ENCODE results near the gene HGF. TPM values are rescaled to one million over a fixed set of nuclear protein-coding genes. Genes with fewer than 3 reads are reported as not detected.

Gene HGF
- total RNA-seq, 4 donors from 2014 or later = 5.0 to 13.4 (median 5.6) TPM

DNA sequence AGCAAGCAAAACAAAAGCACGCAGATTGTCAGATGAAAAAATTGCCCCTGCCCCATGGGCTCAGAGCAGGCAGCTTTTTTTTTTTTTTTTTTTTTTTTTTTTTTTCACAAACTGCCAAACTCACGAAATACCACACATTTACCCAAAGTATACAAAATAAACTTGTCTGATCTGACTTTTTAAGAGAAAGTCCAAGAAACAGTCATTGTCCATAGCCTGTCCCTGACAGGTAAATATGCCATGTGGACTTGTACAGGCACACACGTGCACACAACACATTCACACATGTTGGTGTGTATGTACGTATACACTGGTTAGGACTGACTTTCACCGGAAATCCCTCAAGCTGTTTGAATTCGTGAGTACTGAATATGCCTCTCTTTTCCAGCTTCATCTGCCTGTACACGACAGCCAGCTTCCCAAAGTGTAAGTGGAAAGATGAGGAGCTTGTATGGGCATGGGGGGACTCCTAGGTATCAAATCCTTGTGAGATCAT, 929 bp upstream of the HGF start:
- no peaks in the 10 kb centered on the region for H3K36me3 ChIP-seq
- H3K27ac ChIP-seq (replicated peaks in 1 of 4) = peak overlapping the region; percentile 69 to 79 (median 75)
- H3K27me3 ChIP-seq = no peaks in the 10 kb centered on the region
- H3K4me1 ChIP-seq = peaks cover 3 to 45% (median 37%) of the 10 kb centered on the region in 4 donors
- no peaks in the 10 kb centered on the region for H3K9me3 ChIP-seq
- TF ChIP-seq POLR2A (IDR thresholded peaks at IDR 0.05; ENCODE audit: low read depth) (no peak), EP300 (IDR thresholded peaks at IDR 0.05) (no peak), POLR2AphosphoS5 (IDR thresholded peaks at IDR 0.05) (no peak)
- TF ChIP-seq, protein P1, sequence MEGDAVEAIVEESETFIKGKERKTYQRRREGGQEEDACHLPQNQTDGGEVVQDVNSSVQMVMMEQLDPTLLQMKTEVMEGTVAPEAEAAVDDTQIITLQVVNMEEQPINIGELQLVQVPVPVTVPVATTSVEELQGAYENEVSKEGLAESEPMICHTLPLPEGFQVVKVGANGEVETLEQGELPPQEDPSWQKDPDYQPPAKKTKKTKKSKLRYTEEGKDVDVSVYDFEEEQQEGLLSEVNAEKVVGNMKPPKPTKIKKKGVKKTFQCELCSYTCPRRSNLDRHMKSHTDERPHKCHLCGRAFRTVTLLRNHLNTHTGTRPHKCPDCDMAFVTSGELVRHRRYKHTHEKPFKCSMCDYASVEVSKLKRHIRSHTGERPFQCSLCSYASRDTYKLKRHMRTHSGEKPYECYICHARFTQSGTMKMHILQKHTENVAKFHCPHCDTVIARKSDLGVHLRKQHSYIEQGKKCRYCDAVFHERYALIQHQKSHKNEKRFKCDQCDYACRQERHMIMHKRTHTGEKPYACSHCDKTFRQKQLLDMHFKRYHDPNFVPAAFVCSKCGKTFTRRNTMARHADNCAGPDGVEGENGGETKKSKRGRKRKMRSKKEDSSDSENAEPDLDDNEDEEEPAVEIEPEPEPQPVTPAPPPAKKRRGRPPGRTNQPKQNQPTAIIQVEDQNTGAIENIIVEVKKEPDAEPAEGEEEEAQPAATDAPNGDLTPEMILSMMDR (IDR thresholded peaks at IDR 0.05) = no peak
- intact Hi-C loops (cut with DNase I) = loop anchor here (10.0 kb wide), 1 partner anchor 266 kb away; no protein-coding TSS in a partner anchor
- H3K4me3 ChIP-seq = peak overlapping the region in 3 of 4 donors; percentile 42 to 52 (median 49)
- DNase-seq (ENCODE audit: extremely low spot score) = no peak
- 75% methylated on average over 7 of the region's 7 CpGs for WGBS

DNA sequence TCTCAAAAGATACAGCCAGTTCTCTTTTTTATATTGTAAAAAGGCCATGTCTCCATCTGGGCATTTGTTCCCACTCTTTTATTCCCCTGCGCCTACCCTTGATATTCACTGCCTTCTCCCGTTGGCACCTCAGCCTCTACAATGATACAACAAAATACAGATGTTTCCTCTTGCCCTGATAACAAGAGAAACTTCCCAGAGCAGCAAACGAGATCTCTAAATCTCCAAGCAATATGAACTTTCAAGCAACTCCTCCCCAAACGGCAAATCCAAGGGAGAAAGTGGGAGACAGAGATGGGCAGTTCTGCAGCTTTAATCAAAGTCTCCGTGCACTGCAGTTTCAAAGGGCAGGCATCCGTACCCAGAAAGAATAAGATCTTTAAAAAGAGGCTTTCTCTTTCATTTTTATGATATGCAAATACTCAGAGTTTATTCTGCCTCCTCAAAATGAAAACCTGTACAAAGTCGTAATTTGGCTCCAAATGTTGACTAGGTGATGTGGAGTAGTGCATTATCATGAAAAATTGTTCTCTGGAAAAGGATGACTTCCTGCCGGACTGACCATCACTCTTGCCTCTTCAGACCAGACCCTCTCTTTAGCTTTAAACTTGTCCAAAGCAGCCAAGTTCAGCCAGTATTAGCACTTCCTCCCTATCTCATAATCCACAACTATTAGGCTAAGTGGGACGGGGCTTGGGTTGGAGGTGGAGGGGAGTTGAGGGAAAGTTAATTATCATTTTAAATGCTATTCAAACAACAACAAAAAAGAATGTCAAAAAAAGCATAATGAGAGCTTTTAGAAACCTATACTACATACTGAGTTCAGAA, 682 bp downstream of the HGF start:
- intact Hi-C loops (cut with DNase I) = no loop called here
- WGBS = 14% methylated on average over 9 of the region's 9 CpGs

DNA sequence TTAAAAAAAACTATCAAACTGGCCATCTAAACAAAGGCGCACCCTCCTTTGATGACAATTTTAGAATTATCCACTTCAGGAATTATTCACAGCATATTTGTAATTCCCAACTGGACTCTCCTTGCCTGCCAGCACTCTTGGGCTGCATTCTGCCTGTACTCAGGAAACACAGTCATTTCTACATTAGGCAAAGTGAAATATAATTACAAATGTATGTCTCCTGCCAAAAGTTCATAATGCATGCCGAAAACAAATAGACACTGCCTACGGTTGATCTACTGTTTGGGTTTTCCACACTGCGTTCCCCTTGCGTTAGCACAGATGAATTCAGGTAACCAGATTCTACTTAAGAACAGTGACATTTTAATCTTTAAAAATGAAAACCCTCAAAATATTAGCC, 1.9 kb downstream of the HGF start:
- Histone ChIP-seq H3K4me1 (peaks cover 3 to 73% (median 53%) of the 10 kb centered on the region in 4 donors), H3K9me3 (no peaks in the 10 kb centered on the region), H3K27ac (replicated peaks in 1 of 4) (peak overlapping the region; percentile 69 to 79 (median 75)), H3K4me3 (peak overlapping the region; percentile 42 to 58 (median 50)), H3K36me3 (no peaks in the 10 kb centered on the region), H3K27me3 (no peaks in the 10 kb centered on the region)
- intact Hi-C loops (cut with DNase I) = no loop called here
- 28% methylated on average over 5 of the region's 5 CpGs for WGBS
- DNase-seq (ENCODE audit: extremely low spot score) = no peak
- TF ChIP-seq POLR2A (IDR thresholded peaks at IDR 0.05; ENCODE audit: low read depth) (no peak), EP300 (IDR thresholded peaks at IDR 0.05) (no peak), POLR2AphosphoS5 (IDR thresholded peaks at IDR 0.05) (no peak)
- TF ChIP-seq, protein P1 (IDR thresholded peaks at IDR 0.05) = no peak

More for the DNA sequence above, 682 bp downstream of the HGF start:
- Histone ChIP-seq H3K27me3 (no peaks in the 10 kb centered on the region), H3K9me3 (no peaks in the 10 kb centered on the region), H3K4me1 (peaks cover 3 to 61% (median 45%) of the 10 kb centered on the region in 4 donors), H3K27ac (replicated peaks in 1 of 4) (peak overlapping the region; percentile 69 to 79 (median 75)), H3K36me3 (no peaks in the 10 kb centered on the region), H3K4me3 (peak overlapping the region; percentile 42 to 58 (median 50))
- no peak for DNase-seq (ENCODE audit: extremely low spot score)
- TF ChIP-seq EP300 (IDR thresholded peaks at IDR 0.05) (no peak), POLR2A (IDR thresholded peaks at IDR 0.05; ENCODE audit: low read depth) (no peak), POLR2AphosphoS5 (IDR thresholded peaks at IDR 0.05) (no peak)
- TF ChIP-seq, protein P1 (IDR thresholded peaks at IDR 0.05) = no peak

DNA sequence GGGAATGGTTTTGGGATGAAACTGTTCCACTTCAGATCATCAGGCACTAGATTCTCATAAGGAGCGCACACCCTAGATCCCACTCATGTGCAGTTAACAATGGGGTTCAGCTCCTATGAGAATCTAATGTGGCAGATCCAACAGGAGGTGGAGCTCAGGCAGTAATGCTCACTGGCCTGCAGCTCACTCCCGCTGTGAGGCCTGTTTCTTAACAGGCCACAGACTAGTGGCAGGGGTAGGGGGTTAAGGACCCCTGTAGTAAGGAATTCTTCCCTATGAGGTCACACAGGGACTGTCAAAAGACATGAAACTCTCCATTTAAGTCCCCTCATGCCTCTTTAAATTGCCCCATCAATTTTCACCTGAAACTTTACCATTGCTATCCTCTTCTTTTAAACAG, 8.0 kb downstream of the HGF start:
- no peak overlapping the region for H3K4me3 ChIP-seq
- WGBS = 63% methylated on average over 2 of the region's 2 CpGs
- H3K27ac ChIP-seq (replicated peaks in 1 of 4) = peak overlapping the region in 2 of 4 donors; percentile 1 to 28
- H3K9me3 ChIP-seq = no peaks in the 10 kb centered on the region
- H3K27me3 ChIP-seq = no peaks in the 10 kb centered on the region
- H3K36me3 ChIP-seq = peaks cover 0 to 5% (median 0%) of the 10 kb centered on the region in 4 donors
- intact Hi-C loops (cut with DNase I) = no loop called here
- peaks cover 0 to 52% (median 37%) of the 10 kb centered on the region in 4 donors for H3K4me1 ChIP-seq
- no peak for DNase-seq (ENCODE audit: extremely low spot score)
- no peak for TF ChIP-seq POLR2AphosphoS5 (IDR thresholded peaks at IDR 0.05)
- TF ChIP-seq POLR2A (IDR thresholded peaks at IDR 0.05; ENCODE audit: low read depth) = no peak
- TF ChIP-seq, protein P1 (IDR thresholded peaks at IDR 0.05) = no peak
- TF ChIP-seq EP300 (IDR thresholded peaks at IDR 0.05) = no peak
